Liver (tissue), 3 donors: Measurements from ENCODE around the gene DFFB.

ENCODE experiments used
- CTCF ChIP-seq: fragments of 150-350 bp; IDR thresholded peaks from 2 replicates; pipeline ENCODE4 v1.5.1; 2017; ENCODE audit warnings: improper control_type of control experiment, low read depth, low read length; ENCODE audit not compliant: missing input control
- GABPA ChIP-seq, 2 donors: IDR thresholded peaks in 1 of 2; conservative IDR thresholded peaks in 1 of 2; 2 replicates each; pipeline ENCODE4 v1.6.1; 2016; ENCODE audit warnings: antibody characterized with exemption in 2 of 2, mild to moderate bottlenecking in 1 of 2, moderate library complexity in 1 of 2
- REST ChIP-seq: IDR thresholded peaks from 2 replicates; pipeline ENCODE4 v1.6.1; 2016; ENCODE audit warnings: antibody characterized with exemption, mild to moderate bottlenecking
- YY1 ChIP-seq: IDR thresholded peaks from 2 replicates; pipeline ENCODE4 v1.6.1; 2016; ENCODE audit warnings: antibody characterized with exemption, mild to moderate bottlenecking
- donor health status: healthy.
- donor health status: healthy.

- no peak for TF ChIP-seq YY1
- no peak for TF ChIP-seq GABPA (IDR thresholded peaks at IDR 0.05 in 1 of 2, conservative IDR thresholded peaks at IDR 0.05 in 1 of 2)
- no peak for TF ChIP-seq CTCF
- no peak for TF ChIP-seq REST
Observed at GRCh38 chr1:3911981-3912808, 54.9 kb downstream of the DFFB start.
